Measurements from ENCODE around the gene SEMA3B.
"Not testable (repeated sequence)": the region's sequence is repeated elsewhere in the genome, so short reads cannot be mapped to it uniquely, and the experiment has no call there.

- not testable (repeated sequence) for TF ChIP-seq EP300 (IDR thresholded peaks at IDR 0.05; ENCODE audit: low read depth); CTCF (IDR thresholded peaks at IDR 0.05); POLR2A (IDR thresholded peaks at IDR 0.05)
Measured at GRCh38 chr3:50284121-50284520, 15.2 kb downstream of the SEMA3B start.
